Panc1 (cell line): Measurements from ENCODE around the gene ESYT2. TPM values are rescaled to one million over a fixed set of nuclear protein-coding genes. Genes with fewer than 3 reads are reported as not detected.

ENCODE experiments used
- ATAC-seq: fragments of 200-7000 bp; cut with Tn5 transposase; 2 replicates; pipeline ENCODE4 v1.9.1; 2020; ENCODE audit warnings: mild to moderate bottlenecking, moderate library complexity
- BruUV-seq: library from RNA; stranded (reverse); fragments of 400-500 nt; replicated peaks from 2 replicates; lab custom pipeline; 2021; lab: Mats Ljungman, UMichigan
- CTCF ChIA-PET: fragments of 300-600 bp; sonication (Branson Sonifier 250); formaldehyde crosslinking; loops from one replicate; lab custom pipeline; 2022; ENCODE audit warnings: antibody characterized with exemption; lab: Charles Lee
- POLR2A ChIA-PET: fragments of 300-600 bp; sonication (Branson Sonifier 250); formaldehyde crosslinking; loops from one replicate; lab custom pipeline; 2022; ENCODE audit warnings: antibody characterized with exemption; lab: Charles Lee
- DNase-seq: peaks from one replicate; pipeline ENCODE4 v3.0.0-alpha.2; 2010; ENCODE audit warnings: low read depth, low spot score
- H3K27ac ChIP-seq: 2 replicates; pipeline ENCODE4 v1.5.1; 2011; ENCODE audit warnings: mild to moderate bottlenecking, low read length, inconsistent platforms
- H3K27me3 ChIP-seq: fragments of 200-500 bp; sonication (Bioruptor generic); 2 replicates; pipeline ENCODE4 v1.6.0; 2014; ENCODE audit warnings: low read length, inconsistent platforms; ENCODE audit not compliant: control insufficient read depth, insufficient read depth
- H3K36me3 ChIP-seq: fragments of 200-500 bp; sonication (Bioruptor generic); 2 replicates; pipeline ENCODE4 v1.5.1; 2014; ENCODE audit warnings: inconsistent platforms, mild to moderate bottlenecking, low read length, moderate library complexity; ENCODE audit not compliant: control insufficient read depth, insufficient read depth
- H3K4me1 ChIP-seq: 2 replicates; pipeline ENCODE4 v1.5.1; 2011; ENCODE audit warnings: inconsistent platforms, mild to moderate bottlenecking, low read length, moderate library complexity; ENCODE audit not compliant: control insufficient read depth, insufficient read depth
- H3K4me3 ChIP-seq, 2 experiments: 2 replicates each; pipeline ENCODE4 v1.5.1; 2011 to 2012; ENCODE audit warnings: low read depth in 2 of 2, low read length in 2 of 2, mild to moderate bottlenecking in 2 of 2, inconsistent platforms in 1 of 2, moderate library complexity in 1 of 2
- H3K9me3 ChIP-seq: fragments of 200-500 bp; sonication (Bioruptor generic); 2 replicates; pipeline ENCODE4 v1.5.1; 2014; ENCODE audit warnings: low read depth, mild to moderate bottlenecking, inconsistent platforms, low read length, moderate library complexity; ENCODE audit not compliant: control insufficient read depth, insufficient read depth
- POLR2AphosphoS5 ChIP-seq: IDR thresholded peaks from 2 replicates; pipeline ENCODE4 v1.6.1; 2012; ENCODE audit warnings: mild to moderate bottlenecking, low read depth, low read length, moderate library complexity
- REST ChIP-seq, 2 experiments: IDR thresholded peaks; 2 replicates each; pipeline ENCODE4 v1.6.1; 2011 to 2012; ENCODE audit warnings: low read depth in 2 of 2, control low read depth in 1 of 2, low read length in 1 of 2, mild to moderate bottlenecking in 1 of 2, moderate library complexity in 1 of 2; ENCODE audit not compliant: insufficient read depth in 1 of 2
- SIN3A ChIP-seq: IDR thresholded peaks from 2 replicates; pipeline ENCODE4 v1.6.1; 2012; ENCODE audit warnings: low read depth, mild to moderate bottlenecking, low read length, moderate library complexity, borderline replicate concordance; ENCODE audit not compliant: insufficient read depth
- TCF7L2 ChIP-seq: IDR thresholded peaks from 2 replicates; pipeline ENCODE4 v1.6.1; 2011; ENCODE audit warnings: mild to moderate bottlenecking, low read depth, low read length, inconsistent platforms
- in situ Hi-C: cut with HindIII; loops from 2 replicates; pipeline ENCODE4 v1.10.0; 2016; ENCODE audit warnings: low sequenced_read_pairs, low pct_unique_long_range_greater_than_20kb
- intact Hi-C: fragments of 100-400 bp; cut with micrococcal nuclease; formaldehyde crosslinking; loops from one replicate; pipeline ENCODE4 v1.10.0; 2022; ENCODE audit not compliant: unreplicated experiment
- total RNA-seq: library from RNA; stranded (reverse); gene quantifications from one replicate; pipeline ENCODE4 v1.2.1, GENCODE V29; 2021; ENCODE audit not compliant: unreplicated experiment
- TF ChIP-seq, protein P1 (sequence below): fragments of 450-650 bp; IDR thresholded peaks from 2 replicates; pipeline ENCODE4 v1.5.1; 2017; ENCODE audit warnings: mild to moderate bottlenecking

ESYT2 gene
- total RNA-seq, 1 experiment from 2014 or later = 92.7 TPM

DNA sequence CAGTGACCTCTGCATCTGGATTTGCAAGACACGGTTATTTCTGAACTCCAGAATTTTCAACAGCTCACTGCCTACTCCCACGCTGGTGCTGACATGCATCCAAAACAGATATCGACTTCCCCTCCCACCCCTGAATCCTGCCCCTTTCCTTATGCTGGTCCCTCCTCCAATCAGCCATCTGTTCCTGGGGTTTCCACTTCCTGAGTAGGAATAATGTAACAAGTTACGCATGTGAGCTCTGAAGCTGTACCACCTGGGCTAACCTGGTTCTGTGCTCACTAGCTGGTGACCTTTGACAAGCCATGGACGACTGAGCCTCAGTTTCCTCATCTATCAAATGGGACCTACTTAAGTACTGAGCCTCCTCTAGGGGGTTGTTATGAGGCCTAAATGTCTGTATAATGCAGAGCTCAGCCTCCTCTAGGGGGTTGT is 123.0 kb downstream of the ESYT2 start:
- no TSS peak for BruUV-seq
- in situ Hi-C loops (no loop called here), intact Hi-C loops (no loop called here)
- H3K9me3 ChIP-seq = no peaks in the 10 kb centered on the region; the same call in 1 of the 2 replicates
- no peak for ATAC-seq
- no peak overlapping the region for H3K4me3 ChIP-seq
- H3K27ac ChIP-seq = no peak overlapping the region
- H3K4me1 ChIP-seq = peaks cover 15% of the 10 kb centered on the region
- no peak for DNase-seq
- no peak for TF ChIP-seq SIN3A
- TF ChIP-seq, protein P1, sequence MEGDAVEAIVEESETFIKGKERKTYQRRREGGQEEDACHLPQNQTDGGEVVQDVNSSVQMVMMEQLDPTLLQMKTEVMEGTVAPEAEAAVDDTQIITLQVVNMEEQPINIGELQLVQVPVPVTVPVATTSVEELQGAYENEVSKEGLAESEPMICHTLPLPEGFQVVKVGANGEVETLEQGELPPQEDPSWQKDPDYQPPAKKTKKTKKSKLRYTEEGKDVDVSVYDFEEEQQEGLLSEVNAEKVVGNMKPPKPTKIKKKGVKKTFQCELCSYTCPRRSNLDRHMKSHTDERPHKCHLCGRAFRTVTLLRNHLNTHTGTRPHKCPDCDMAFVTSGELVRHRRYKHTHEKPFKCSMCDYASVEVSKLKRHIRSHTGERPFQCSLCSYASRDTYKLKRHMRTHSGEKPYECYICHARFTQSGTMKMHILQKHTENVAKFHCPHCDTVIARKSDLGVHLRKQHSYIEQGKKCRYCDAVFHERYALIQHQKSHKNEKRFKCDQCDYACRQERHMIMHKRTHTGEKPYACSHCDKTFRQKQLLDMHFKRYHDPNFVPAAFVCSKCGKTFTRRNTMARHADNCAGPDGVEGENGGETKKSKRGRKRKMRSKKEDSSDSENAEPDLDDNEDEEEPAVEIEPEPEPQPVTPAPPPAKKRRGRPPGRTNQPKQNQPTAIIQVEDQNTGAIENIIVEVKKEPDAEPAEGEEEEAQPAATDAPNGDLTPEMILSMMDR = no peak
- TF ChIP-seq REST (IDR thresholded peaks at IDR 0.05; ENCODE audit: insufficient read depth in 1 of 2, low read depth in 2 of 2, low read length in 1 of 2) = no peak
- TF ChIP-seq POLR2AphosphoS5 = no peak
- no peak for TF ChIP-seq TCF7L2
- H3K36me3 ChIP-seq = peaks cover 6% of the 10 kb centered on the region; the same call in 1 of the 2 replicates
- POLR2A ChIA-PET = interaction anchor here (0.7 kb wide), 1 partner anchor 11 kb away, joined by 5 read pairs; no protein-coding TSS in a partner anchor
- no peaks in the 10 kb centered on the region for H3K27me3 ChIP-seq
- CTCF ChIA-PET = no interaction called here

DNA sequence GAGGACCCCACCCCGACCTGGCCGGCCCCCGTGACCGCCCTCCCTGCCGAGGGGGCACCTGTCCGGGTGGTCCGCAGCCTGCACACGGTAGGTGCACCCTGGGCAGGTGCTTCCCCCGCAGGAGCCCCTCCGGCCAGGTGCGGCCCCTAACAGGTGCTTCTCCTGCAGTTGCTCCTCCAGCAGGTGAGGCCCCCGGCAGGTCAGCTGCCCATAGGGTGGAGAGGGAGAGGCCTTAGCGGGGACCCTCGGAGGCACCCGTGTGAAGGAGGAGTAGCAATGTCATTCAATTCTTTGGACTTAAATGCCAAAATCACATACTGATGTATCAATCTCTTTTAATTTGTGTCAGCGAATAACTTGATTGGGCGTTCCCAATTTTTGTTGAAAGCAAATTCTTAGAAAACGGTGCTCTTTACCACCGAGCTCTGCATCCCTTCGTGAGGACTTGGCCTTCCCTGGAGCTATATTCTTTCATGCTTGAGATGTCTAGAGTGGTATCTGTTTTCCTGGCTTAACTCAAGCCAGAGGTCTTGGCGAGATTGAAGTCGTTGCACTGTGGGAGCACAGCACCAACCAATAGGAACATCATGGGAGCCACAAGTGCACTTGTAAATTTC is 124.0 kb downstream of the ESYT2 start:
- ChIA-PET CTCF (interaction anchor here (0.7 kb wide), 1 partner anchor 56 kb away, joined by 9 read pairs; no protein-coding TSS in a partner anchor), POLR2A (interaction anchor here (0.6 to 1.1 kb wide), 3 partner anchors 14 to 235 kb away, joined by 3 to 5 read pairs (median 3); no protein-coding TSS in a partner anchor)
- ATAC-seq (no peak), DNase-seq (no peak)
- intact Hi-C loops (no loop called here), in situ Hi-C loops (no loop called here)
- TSS peak; percentile 88 for BruUV-seq
- peak overlapping the region; percentile 84 for H3K27ac ChIP-seq
- peaks cover 8% of the 10 kb centered on the region; the same call in 1 of the 2 replicates for H3K36me3 ChIP-seq
- TF ChIP-seq SIN3A = no peak
- no peak for TF ChIP-seq TCF7L2
- TF ChIP-seq REST (IDR thresholded peaks at IDR 0.05; ENCODE audit: insufficient read depth in 1 of 2, low read depth in 2 of 2, low read length in 1 of 2) = no peak
- TF ChIP-seq, protein P1 = no peak
- no peak; the same call in 1 of the 2 replicates for TF ChIP-seq POLR2AphosphoS5
- H3K9me3 ChIP-seq = no peaks in the 10 kb centered on the region; the same call in 1 of the 2 replicates
- H3K4me1 ChIP-seq = peaks cover 15% of the 10 kb centered on the region
- no peaks in the 10 kb centered on the region for H3K27me3 ChIP-seq
- peak overlapping the region; percentile 85 to 99 for H3K4me3 ChIP-seq
